ENCODE measurements around the gene RAB8B. TPM values are rescaled to one million over a fixed set of nuclear protein-coding genes. Genes with fewer than 3 reads are reported as not detected.

RAB8B gene
- total and polyA plus RNA-seq, 11 donors = 2.5 to 32.6 (median 8.1) TPM

- intact Hi-C loops (cut with DNase I) = loop anchor here in 3 of 10 donors (10.0 kb wide), 1 partner anchor 78 kb away; the partner anchor contains the start of gene APH1B (in 3 of the 3)
- H3K36me3 ChIP-seq = peaks cover 0 to 7% (median 0%) of the 10 kb centered on the region in 9 donors
- WGBS, 4 donors = 74 to 90% (median 84%) methylated on average over 1 of the region's 1 CpG
- no peak for TF ChIP-seq POLR2A (IDR thresholded peaks at IDR 0.05)
- TF ChIP-seq, protein P1, sequence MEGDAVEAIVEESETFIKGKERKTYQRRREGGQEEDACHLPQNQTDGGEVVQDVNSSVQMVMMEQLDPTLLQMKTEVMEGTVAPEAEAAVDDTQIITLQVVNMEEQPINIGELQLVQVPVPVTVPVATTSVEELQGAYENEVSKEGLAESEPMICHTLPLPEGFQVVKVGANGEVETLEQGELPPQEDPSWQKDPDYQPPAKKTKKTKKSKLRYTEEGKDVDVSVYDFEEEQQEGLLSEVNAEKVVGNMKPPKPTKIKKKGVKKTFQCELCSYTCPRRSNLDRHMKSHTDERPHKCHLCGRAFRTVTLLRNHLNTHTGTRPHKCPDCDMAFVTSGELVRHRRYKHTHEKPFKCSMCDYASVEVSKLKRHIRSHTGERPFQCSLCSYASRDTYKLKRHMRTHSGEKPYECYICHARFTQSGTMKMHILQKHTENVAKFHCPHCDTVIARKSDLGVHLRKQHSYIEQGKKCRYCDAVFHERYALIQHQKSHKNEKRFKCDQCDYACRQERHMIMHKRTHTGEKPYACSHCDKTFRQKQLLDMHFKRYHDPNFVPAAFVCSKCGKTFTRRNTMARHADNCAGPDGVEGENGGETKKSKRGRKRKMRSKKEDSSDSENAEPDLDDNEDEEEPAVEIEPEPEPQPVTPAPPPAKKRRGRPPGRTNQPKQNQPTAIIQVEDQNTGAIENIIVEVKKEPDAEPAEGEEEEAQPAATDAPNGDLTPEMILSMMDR (IDR thresholded peaks at IDR 0.05) = no peak
- H3K27me3 ChIP-seq = no peaks in the 10 kb centered on the region
- H3K9me3 ChIP-seq = no peaks in the 10 kb centered on the region
- ATAC-seq = no peak
- DNase-seq = no peak
- peaks cover 0 to 93% (median 29%) of the 10 kb centered on the region in 12 donors for H3K4me1 ChIP-seq
- no peak overlapping the region for H3K4me3 ChIP-seq
- H3K27ac ChIP-seq = no peak overlapping the region
These were observed 7.4 kb downstream of the RAB8B start for GRCh38 chr15:63196842-63197241.

- 94 to 100% (median 98%) methylated on average over 1 of the region's 1 CpG for WGBS, 4 donors
- Histone ChIP-seq H3K27me3 (no peaks in the 10 kb centered on the region), H3K36me3 (peaks cover 0 to 7% (median 0%) of the 10 kb centered on the region in 9 donors), H3K4me1 (peaks cover 0 to 91% (median 29%) of the 10 kb centered on the region in 12 donors), H3K4me3 (no peak overlapping the region), H3K27ac (no peak overlapping the region), H3K9me3 (no peaks in the 10 kb centered on the region)
- intact Hi-C loops (cut with DNase I) = loop anchor here in 3 of 10 donors (10.0 kb wide), 1 partner anchor 77 kb away; the partner anchor contains the start of gene APH1B (in 3 of the 3)
- DNase-seq (no peak), ATAC-seq (no peak)
- TF ChIP-seq POLR2A (IDR thresholded peaks at IDR 0.05) = no peak
- TF ChIP-seq, protein P1 (IDR thresholded peaks at IDR 0.05) = no peak
These were observed 8.2 kb downstream of the RAB8B start for GRCh38 chr15:63197626-63198025.

- no peak overlapping the region for H3K27ac ChIP-seq
- no peaks in the 10 kb centered on the region for H3K27me3 ChIP-seq
- 75 to 87% (median 81%) methylated on average over 8 of the region's 8 CpGs for WGBS, 4 donors
- H3K9me3 ChIP-seq = no peaks in the 10 kb centered on the region
- ATAC-seq (no peak), DNase-seq (no peak)
- peaks cover 0 to 7% (median 0%) of the 10 kb centered on the region in 9 donors for H3K36me3 ChIP-seq
- no peak overlapping the region for H3K4me3 ChIP-seq
- intact Hi-C loops (cut with DNase I) = loop anchor here in 3 of 10 donors (10.0 kb wide), 1 partner anchor 76 kb away; the partner anchor contains the start of gene APH1B (in 3 of the 3)
- H3K4me1 ChIP-seq = peaks cover 0 to 91% (median 30%) of the 10 kb centered on the region in 12 donors
- TF ChIP-seq, protein P1 (IDR thresholded peaks at IDR 0.05) = no peak
- no peak for TF ChIP-seq POLR2A (IDR thresholded peaks at IDR 0.05)
These were observed 9.2 kb downstream of the RAB8B start for GRCh38 chr15:63198371-63199250.

Measured in heart left ventricle (tissue), 16 donors.